Measurements from ENCODE around the gene CDC6. TPM values are rescaled to one million over a fixed set of nuclear protein-coding genes. Genes with fewer than 3 reads are reported as not detected.

Gene CDC6
- total RNA-seq, 1 donor from 2014 or later: 18.2 TPM

DNA sequence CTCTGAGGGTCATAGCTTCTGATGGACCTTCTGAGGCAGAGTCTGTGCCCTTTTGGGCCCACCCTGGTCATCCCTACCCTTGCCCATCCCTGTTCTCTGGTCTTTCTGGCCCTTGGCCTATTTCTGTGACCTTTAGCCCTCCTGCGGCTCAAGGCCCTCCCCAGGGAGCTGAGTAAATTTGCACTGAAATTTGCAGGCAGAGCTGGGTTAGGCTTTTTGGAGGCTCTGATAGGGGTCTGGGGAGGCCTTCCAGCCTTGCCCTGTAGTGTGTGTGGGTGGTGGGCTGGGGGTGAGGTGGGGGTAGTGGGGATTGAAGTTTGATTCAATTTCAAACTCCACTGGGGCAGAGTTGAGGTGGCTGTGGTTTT is 39.1 kb downstream of the CDC6 start:
- Mint-ChIP-seq H3K4me3 (ENCODE audit: unreplicated experiment) (no peak overlapping the region), H3K36me3 (ENCODE audit: low read depth, unreplicated experiment) (peaks cover 5% of the 10 kb centered on the region), H3K4me1 (ENCODE audit: unreplicated experiment) (peaks cover 51% of the 10 kb centered on the region), H3K9me3 (ENCODE audit: unreplicated experiment) (no peaks in the 10 kb centered on the region), H3K27me3 (ENCODE audit: unreplicated experiment) (peaks cover 25% of the 10 kb centered on the region), H3K27ac (ENCODE audit: unreplicated experiment) (no peak overlapping the region)
- no peak for TF ChIP-seq CTCF (IDR thresholded peaks at IDR 0.05; ENCODE audit: unreplicated experiment)
- no peak for DNase-seq (ENCODE audit: low spot score)

GRCh38 chr17:40327244-40327729 is 39.6 kb downstream of the CDC6 start:
- Mint-ChIP-seq H3K4me1 (ENCODE audit: unreplicated experiment) (peaks cover 46% of the 10 kb centered on the region), H3K4me3 (ENCODE audit: unreplicated experiment) (no peak overlapping the region)

DNA sequence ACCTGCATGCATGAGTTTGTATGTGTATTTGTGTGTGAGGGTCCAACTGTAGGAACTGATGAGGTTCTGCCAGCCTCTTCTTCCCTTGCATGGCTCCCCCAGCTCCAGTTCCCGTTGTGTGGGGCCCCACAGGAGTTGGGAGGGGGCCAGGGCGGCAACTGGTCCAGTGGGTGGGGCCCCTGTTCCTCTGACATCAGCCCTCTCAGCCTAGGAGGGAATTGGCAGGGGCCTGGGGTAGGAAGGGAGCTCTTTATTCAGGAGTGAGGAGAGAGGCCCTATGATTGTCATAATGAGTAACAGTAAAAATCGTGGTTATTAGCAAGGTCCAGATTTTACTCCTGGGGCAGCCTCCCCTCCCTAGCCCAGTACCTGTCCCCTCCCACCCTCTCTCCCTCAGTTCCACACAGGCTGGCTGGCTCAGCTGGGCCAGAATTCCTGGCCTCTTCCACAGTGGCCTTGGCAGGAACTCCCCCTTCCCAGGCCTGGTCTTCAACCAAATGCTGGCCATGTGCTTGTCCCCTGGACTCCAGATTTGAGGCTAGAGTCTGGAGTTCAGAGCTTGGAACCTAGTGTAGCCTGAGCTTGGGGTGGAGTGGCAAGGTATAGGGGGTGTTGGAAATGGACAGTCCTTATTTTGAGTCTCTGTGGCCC is 40.2 kb downstream of the CDC6 start:
- Mint-ChIP-seq H3K4me1 (ENCODE audit: unreplicated experiment) (peaks cover 40% of the 10 kb centered on the region), H3K4me3 (ENCODE audit: unreplicated experiment) (no peak overlapping the region), H3K9me3 (ENCODE audit: unreplicated experiment) (no peaks in the 10 kb centered on the region), H3K27me3 (ENCODE audit: unreplicated experiment) (peaks cover 17% of the 10 kb centered on the region), H3K27ac (ENCODE audit: unreplicated experiment) (no peak overlapping the region), H3K36me3 (ENCODE audit: low read depth, unreplicated experiment) (peaks cover 9% of the 10 kb centered on the region)
- no peak for TF ChIP-seq CTCF (IDR thresholded peaks at IDR 0.05; ENCODE audit: unreplicated experiment)
- no peak for DNase-seq (ENCODE audit: low spot score)

More at GRCh38 chr17:40327244-40327729, 39.6 kb downstream of the CDC6 start:
- TF ChIP-seq CTCF (IDR thresholded peaks at IDR 0.05; ENCODE audit: unreplicated experiment): no peak
- no peaks in the 10 kb centered on the region for H3K9me3 Mint-ChIP-seq (ENCODE audit: unreplicated experiment)
- peaks cover 23% of the 10 kb centered on the region for H3K27me3 Mint-ChIP-seq (ENCODE audit: unreplicated experiment)
- DNase-seq (ENCODE audit: low spot score): no peak
- peaks cover 5% of the 10 kb centered on the region for H3K36me3 Mint-ChIP-seq (ENCODE audit: low read depth, unreplicated experiment)
- no peak overlapping the region for H3K27ac Mint-ChIP-seq (ENCODE audit: unreplicated experiment)

DNA sequence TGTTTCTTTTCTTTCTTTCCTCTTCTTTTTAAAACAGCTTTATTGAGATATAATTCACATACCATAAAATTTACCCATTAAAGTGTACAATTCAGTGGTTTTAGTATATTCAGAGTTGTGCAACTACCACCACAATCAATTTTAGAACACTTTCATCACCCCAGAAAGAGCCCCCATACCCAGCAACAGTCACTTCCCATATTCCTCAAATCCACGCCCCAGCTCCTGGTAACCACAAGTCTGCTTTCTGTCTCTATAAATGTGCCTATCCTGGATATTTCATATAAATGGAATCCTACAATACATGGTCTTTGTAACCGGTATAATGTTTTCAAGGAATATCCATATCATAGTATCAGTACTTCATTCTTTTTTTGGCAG is 40.7 kb downstream of the CDC6 start:
- peaks cover 9% of the 10 kb centered on the region for H3K36me3 Mint-ChIP-seq (ENCODE audit: low read depth, unreplicated experiment)
- peaks cover 14% of the 10 kb centered on the region for H3K27me3 Mint-ChIP-seq (ENCODE audit: unreplicated experiment)
- H3K9me3 Mint-ChIP-seq (ENCODE audit: unreplicated experiment): no peaks in the 10 kb centered on the region
- no peak overlapping the region for H3K27ac Mint-ChIP-seq (ENCODE audit: unreplicated experiment)
- no peak for DNase-seq (ENCODE audit: low spot score)
- H3K4me1 Mint-ChIP-seq (ENCODE audit: unreplicated experiment): peaks cover 35% of the 10 kb centered on the region
- no peak overlapping the region for H3K4me3 Mint-ChIP-seq (ENCODE audit: unreplicated experiment)
- TF ChIP-seq CTCF (IDR thresholded peaks at IDR 0.05; ENCODE audit: unreplicated experiment): no peak
